Measurements from ENCODE around the gene TCF21.

- TF ChIP-seq CTCF (IDR thresholded peaks at IDR 0.05; ENCODE audit: low read depth, low read length) (no peak), POLR2A (IDR thresholded peaks at IDR 0.05; ENCODE audit: extremely low read depth, insufficient read length) (no peak), MYC (IDR thresholded peaks at IDR 0.05; ENCODE audit: low read depth, low read length) (no peak)
Measured at GRCh38 chr6:133873538-133873937, 15.4 kb upstream of the TCF21 start.

Data from NB4 (cell line).